GM18511 (cell line): ENCODE data around the gene EGR1.
"Not testable (repeated sequence)": the region's sequence is repeated elsewhere in the genome, so short reads cannot be mapped to it uniquely, and the experiment has no call there.

ENCODE experiments used
- ATAC-seq: cut with Tn5 transposase; IDR thresholded peaks from one replicate; pipeline ENCODE4 v1.9.1; 2021; ENCODE audit warnings: mild to moderate bottlenecking, moderate library complexity; ENCODE audit not compliant: unreplicated experiment

The EGR1 gene

GRCh38 chr5:138468966-138469539 lies 3.8 kb downstream of the EGR1 start:
- no peak for ATAC-seq

GRCh38 chr5:138469540-138470321 lies 4.5 kb downstream of the EGR1 start:
- ATAC-seq, result no peak

DNA sequence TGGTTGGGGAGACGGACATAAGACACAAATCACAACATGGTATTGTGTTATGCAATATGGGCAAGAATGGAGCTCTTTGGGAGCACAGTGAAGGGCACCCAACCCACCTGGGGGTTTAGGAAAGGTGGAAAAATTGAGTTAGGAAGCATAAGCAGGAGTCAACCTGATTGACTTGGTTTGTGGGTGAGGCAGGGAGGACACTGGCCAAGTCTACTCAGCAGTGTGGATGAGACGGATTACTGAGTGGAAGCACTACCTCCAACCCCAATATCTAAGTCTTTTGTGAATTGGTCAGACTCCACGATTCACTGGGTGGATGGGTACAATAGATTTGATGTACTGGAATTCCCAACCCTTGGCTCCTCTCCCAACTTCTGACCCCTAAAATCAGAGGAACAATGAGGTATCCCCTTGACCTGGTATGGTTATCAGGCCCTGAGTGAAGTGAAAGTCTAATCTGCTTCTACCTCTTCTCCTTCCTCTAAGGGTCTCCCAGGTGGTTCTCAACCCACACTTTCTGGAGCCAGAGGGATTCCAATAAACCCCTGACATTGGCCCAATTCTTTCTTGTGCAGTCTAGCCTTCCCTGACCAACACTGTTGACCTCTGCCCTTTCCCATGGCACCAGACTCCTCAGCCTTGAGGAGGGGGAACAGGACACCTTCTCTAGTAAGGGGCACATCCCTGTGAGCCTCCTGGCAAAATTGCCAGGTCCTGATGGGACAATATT lies 5.2 kb downstream of the EGR1 start:
- no peak for ATAC-seq

DNA sequence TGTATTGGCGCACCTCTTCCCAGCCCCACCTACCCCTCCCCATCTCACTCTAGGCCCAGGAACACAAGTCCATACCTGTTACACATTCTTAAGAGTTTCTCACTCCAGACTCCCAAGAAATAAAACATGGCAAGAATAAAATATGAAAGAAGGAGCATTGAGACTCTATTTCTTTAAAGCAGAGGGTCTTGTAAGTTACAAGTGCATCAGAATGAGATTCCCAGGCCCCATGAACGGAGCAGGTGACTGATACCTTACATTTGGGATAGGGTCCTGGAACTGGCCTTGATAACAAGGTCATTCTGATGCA lies 5.7 kb downstream of the EGR1 start:
- no peak for ATAC-seq

- no peak for ATAC-seq
Measured at GRCh38 chr5:138472353-138472752, 7.1 kb downstream of the EGR1 start.

GRCh38 chr5:138473151-138473550 lies 7.9 kb downstream of the EGR1 start:
- not testable (repeated sequence) for ATAC-seq

DNA sequence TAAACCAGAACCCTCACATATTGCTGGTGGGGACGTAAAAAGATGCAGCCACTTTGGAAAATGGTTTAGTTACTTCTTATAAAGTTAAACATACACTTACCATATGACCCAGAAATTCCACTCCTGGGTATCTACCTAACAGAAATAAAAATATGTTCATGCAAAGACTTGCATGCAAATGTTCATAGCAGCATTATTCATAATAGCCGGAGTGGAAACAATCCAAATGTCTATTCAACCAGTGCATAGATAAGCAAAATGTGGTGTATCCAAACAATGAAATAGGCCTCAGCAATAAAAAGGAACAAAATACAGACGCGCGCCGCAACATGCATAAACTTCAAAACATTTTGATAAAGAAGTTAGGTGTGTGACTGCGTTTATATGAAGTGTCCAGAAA lies 11.6 kb downstream of the EGR1 start:
- ATAC-seq, result no peak

DNA sequence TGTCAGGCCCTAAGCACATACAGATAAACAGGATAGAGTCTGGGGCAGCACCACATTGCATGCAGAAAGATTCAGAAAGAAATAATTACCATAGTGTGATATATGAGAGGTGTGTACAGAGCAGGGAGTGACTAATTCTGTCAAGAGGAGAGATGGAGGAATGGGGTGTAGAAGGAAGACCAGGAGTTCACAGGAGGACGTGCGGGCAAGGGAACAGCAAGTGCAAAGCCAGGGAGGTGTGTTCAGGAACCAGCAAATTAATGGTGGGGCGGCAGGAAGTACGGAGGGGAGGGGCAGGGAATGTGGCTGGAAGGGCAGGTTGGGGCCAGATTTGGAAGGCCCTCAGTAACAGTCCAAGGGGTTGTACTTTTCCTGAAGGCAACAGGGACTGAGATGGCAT lies 17.4 kb downstream of the EGR1 start:
- ATAC-seq, result no peak

DNA sequence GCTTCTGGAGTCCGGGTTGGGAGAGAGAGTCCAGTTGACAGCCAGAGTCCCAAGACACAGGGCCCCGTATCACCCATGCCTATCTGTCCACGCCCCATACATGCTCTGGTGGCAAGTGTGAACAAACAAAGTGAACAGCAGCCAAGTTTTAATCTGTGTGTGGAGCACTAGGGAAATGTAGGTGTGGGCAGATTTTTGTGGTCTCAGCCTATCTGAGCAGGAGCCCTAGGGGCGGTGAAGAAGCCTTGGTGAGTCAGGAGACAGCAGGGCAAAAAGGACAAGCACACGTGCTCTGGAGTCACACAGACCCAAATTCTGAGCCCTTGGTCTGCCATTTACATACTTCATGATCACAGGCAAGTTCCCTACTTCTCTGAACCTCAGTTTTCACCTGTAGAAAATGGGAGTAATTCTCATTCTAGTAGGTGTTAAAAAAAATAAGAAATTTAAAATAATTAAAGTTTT lies 23.2 kb downstream of the EGR1 start:
- ATAC-seq, result no peak

DNA sequence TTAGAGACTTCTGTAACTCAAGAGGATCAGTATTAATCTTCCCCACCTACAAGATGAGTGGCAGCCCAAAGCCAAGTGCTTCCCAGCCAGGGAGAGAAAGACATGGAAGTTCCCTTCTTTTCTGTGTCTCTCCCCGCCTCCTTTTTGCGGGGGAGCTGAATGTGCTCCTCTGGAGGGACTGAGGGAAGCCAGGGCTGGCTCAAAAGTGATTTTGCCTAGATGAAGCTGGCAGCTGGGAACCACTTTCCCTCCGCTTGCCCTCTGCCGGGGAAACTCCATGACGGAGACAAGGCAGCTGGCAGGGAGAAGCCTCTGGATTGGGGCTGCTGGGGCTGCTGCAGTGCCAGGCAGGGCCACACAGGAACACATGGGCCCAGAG lies 24.4 kb downstream of the EGR1 start:
- no peak for ATAC-seq

DNA sequence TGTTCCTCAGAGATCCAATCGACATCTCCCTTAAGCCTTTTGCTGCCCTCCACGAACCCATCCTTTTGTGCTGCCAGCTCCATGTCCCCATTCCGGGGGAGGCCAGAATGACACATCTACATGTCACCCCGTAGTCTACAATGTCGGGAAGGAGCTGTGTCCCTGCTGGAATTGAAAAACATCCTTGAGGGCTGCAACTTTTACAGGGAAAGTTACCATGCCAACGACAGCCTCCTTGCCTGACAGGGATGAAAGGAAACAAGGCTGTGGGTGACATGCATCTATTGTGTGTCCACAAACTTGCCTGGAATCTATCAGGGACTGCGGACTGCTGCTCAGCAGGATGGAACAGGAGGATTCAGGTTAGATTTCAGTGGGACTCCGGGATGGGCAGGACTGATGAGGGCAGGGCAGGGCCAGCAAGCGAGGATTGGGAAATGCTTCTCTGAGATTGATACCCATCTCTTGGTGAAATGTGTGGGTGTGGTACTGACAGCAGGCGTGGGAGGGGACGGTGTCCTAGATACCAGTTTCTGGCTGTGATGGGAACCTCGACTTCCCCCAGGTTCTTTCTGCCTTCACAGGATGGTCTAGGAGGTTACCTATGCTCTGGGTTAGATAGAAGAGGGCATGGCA lies 25.5 kb downstream of the EGR1 start:
- ATAC-seq, result no peak

DNA sequence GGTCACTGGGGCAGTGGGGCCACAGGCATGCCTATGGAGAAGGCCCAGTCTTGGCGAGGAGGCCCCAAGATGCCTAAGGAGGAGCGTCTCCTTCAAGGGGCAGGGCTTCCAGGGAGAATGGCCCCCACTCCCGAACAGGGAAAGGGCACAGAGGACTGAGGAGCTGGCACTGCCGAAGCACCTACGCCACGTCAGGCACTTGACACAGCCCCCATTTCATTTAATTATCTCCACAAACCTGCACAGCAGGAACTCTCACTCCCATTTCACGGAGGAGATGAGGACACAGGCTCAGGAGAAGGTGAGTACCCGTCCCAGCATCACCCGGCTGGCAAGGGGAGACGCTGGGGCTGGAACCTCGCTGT lies 26.0 kb downstream of the EGR1 start:
- no peak for ATAC-seq

DNA sequence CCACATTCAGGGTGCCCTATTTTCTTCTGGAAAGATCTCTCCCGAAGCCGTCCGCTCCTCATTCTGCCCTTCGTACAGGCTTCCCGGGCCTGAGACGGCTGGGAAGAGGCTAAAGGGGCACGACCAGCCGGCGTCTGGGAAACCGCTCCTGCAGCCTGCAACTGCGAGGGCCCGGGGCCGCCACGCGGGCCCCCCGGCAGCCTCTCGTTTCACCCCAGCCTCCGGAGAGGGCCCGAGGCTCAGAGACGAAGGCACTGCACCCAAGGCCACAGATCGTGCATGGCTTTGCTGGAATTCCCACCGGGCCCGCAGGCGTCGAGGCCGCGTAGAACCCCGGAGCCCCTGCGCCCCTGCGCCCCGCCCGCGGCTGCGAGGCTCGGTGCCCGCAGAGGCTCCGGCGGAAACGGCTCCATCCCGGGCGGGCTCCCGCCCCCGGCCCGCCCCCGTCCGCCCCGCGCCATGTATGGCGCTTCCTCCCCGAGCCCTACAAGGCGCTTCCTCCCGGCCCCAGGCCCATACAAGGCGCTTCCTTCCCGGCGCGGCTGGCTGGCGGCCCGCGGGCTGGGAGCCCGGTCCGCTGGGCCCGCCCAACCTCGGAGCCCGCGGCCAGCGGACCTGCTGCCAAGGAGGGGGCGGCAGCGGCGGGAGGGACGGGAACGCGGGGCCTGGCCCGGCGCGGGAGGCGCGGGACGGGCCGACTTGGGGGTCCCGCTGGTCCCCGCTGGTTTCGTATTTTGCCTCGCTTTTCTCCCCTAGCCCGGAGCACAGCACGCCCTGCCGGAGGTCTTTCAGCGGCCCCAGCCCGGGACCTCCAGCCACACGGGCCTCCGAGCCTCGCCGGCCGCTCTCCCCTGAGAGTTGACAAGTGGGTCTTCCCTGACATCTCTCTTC lies 26.6 kb downstream of the EGR1 start:
- peak; percentile 99 for ATAC-seq

- no peak for ATAC-seq
Measured at GRCh38 chr5:138492560-138493045, 27.3 kb downstream of the EGR1 start.

GRCh38 chr5:138495351-138495750 lies 30.1 kb downstream of the EGR1 start:
- ATAC-seq, result no peak

- ATAC-seq, result no peak
Measured at GRCh38 chr5:138498376-138498775, 33.1 kb downstream of the EGR1 start.

DNA sequence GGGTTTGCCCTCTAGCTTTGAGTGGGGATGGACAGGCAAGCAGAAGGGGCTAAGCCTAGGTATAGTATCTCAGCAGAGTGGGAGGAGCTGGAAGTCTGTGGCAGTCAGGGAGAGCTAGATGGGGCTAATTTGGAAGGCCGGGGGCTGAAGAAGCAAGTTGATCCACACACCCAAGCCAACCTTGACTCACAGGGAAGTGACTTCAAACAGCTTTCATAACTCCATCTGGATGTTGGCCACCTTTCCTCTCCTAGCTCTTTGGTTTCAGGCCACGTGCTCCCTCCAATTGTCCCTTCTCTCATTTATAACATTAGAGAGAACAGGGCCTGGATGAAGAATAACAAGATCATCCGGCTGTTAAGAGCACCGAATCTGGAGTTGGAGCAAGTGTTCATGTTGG lies 36.8 kb downstream of the EGR1 start:
- no peak for ATAC-seq

DNA sequence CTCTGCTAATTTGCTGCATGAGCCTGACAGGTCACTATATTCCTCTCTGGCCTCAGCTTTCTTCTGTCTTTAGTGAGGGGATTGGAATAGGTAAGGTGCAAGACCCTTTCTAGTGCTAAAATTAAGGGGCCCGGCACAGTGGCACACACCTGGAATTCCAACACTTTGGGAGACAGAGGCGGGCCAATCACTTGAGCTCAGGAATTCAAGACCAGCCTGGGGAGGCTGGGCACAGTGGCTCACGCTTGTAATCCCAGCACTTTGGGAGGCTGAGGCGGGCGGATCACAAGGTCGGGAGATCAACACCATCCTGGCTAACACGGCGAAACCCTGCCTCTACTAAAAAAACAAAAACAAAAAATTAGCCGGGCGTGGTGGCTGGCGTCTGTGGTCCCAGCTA lies 37.2 kb downstream of the EGR1 start:
- ATAC-seq, result no peak

- no peak for ATAC-seq
Measured at GRCh38 chr5:138503487-138504270, 38.4 kb downstream of the EGR1 start.

DNA sequence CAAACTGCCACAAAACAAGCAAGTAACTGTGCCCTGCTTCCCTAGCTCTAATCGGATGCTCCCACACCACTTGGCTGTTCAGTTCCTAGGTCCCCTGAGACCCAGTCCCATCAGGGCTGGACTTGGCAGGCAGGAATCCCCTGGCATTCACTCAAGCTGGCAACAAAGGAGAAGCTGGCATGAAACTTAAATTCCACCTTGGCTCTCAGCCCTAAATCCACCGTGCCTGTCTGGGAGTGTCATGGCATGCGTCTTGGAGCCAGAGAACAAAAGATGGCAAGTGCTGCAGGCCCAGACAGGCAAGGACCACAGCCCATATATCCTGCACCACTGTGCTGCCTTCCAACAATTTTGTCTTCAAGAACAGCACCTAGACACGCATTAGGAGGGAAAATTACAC lies 39.5 kb downstream of the EGR1 start:
- ATAC-seq, result no peak
